IMR-90 (cell line): ENCODE measurements around the gene MT1G. TPM values are rescaled to one million over a fixed set of nuclear protein-coding genes. Genes with fewer than 3 reads are reported as not detected.

Source experiments
- ATAC-seq: fragments of 200-7000 bp; cut with Tn5 transposase; 2 replicates; pipeline ENCODE4 v1.9.1; 2020; ENCODE audit warnings: low read depth, mild to moderate bottlenecking, moderate library complexity
- BruUV-seq: library from RNA; stranded (reverse); fragments of 400-500 nt; replicated peaks from 2 replicates; lab custom pipeline; 2021; lab: Mats Ljungman, UMichigan
- CTCF ChIA-PET: fragments of 300-600 bp; formaldehyde crosslinking; extraction: SDS; loops from one replicate; lab custom pipeline; 2021; ENCODE audit warnings: antibody characterized with exemption; lab: Yijun Ruan, JAX
- POLR2A ChIA-PET: fragments of 300-600 bp; sonication (Branson Sonifier 250); formaldehyde crosslinking; loops from one replicate; lab custom pipeline; 2022; ENCODE audit warnings: antibody characterized with exemption; ENCODE audit not compliant: unreplicated experiment; lab: Charles Lee
- DNase-seq: peaks from one replicate; pipeline ENCODE4 v3.0.0; 2013
- H2AFZ ChIP-seq: replicated peaks from 2 replicates; pipeline ENCODE3; 2013; ENCODE audit warnings: low read length, mild to moderate bottlenecking; ENCODE audit not compliant: poor library complexity
- H2AK5ac ChIP-seq: 2 replicates; pipeline ENCODE4 v1.6.1; 2013; ENCODE audit warnings: low read depth, low read length, inconsistent platforms
- H2AK9ac ChIP-seq: replicated peaks from 2 replicates; pipeline ENCODE3; 2013; ENCODE audit warnings: mild to moderate bottlenecking, low read depth, low read length, moderate library complexity; ENCODE audit not compliant: poor library complexity
- H2BK120ac ChIP-seq: 2 replicates; pipeline ENCODE4 v1.6.1; 2013; ENCODE audit warnings: low read depth, low read length, inconsistent platforms
- H2BK15ac ChIP-seq: 3 replicates; pipeline ENCODE4 v1.6.1; 2013; ENCODE audit warnings: low read depth, low read length, inconsistent platforms
- H2BK20ac ChIP-seq: 2 replicates; pipeline ENCODE4 v1.6.1; 2013; ENCODE audit warnings: low read depth, mild to moderate bottlenecking, inconsistent platforms, low read length, moderate library complexity
- H2BK5ac ChIP-seq: 2 replicates; pipeline ENCODE4 v1.6.1; 2013; ENCODE audit warnings: mild to moderate bottlenecking, low read depth, low read length, inconsistent platforms; ENCODE audit not compliant: poor library complexity, severe bottlenecking
- H3K14ac ChIP-seq: replicated peaks from 2 replicates; pipeline ENCODE4 v1.6.1; 2013; ENCODE audit warnings: low read depth, low read length, inconsistent platforms
- H3K18ac ChIP-seq: 2 replicates; pipeline ENCODE4 v1.6.1; 2013; ENCODE audit warnings: low read depth, low read length, control low read depth
- H3K23ac ChIP-seq: 2 replicates; pipeline ENCODE4 v1.6.1; 2013; ENCODE audit warnings: low read depth, low read length, inconsistent platforms
- H3K27ac ChIP-seq: 2 replicates; pipeline ENCODE4 v1.5.1; 2013; ENCODE audit warnings: mild to moderate bottlenecking, control low read depth, low read length; ENCODE audit not compliant: insufficient read depth
- H3K27me3 ChIP-seq: 2 replicates; pipeline ENCODE4 v1.6.1; 2013; ENCODE audit warnings: low read length; ENCODE audit not compliant: control insufficient read depth, insufficient read depth
- H3K36me3 ChIP-seq: 2 replicates; pipeline ENCODE4 v1.6.1; 2013; ENCODE audit warnings: low read length, mixed read lengths; ENCODE audit not compliant: control insufficient read depth, insufficient read depth
- H3K4ac ChIP-seq: 2 replicates; pipeline ENCODE4 v1.6.1; 2013; ENCODE audit warnings: low read depth, low read length, inconsistent platforms
- H3K4me1 ChIP-seq: 2 replicates; pipeline ENCODE4 v1.6.1; 2013; ENCODE audit warnings: low read length, mixed read lengths; ENCODE audit not compliant: control insufficient read depth, insufficient read depth
- H3K4me2 ChIP-seq: 2 replicates; pipeline ENCODE4 v1.6.1; 2013; ENCODE audit warnings: low read depth, mild to moderate bottlenecking, control low read depth, low read length, moderate library complexity
- H3K4me3 ChIP-seq: 2 replicates; pipeline ENCODE4 v1.5.1; 2013; ENCODE audit warnings: low read depth, mild to moderate bottlenecking, control low read depth, low read length, moderate library complexity; ENCODE audit not compliant: insufficient read depth
- H3K56ac ChIP-seq: 2 replicates; pipeline ENCODE4 v1.6.1; 2013; ENCODE audit warnings: low read length, inconsistent platforms; ENCODE audit not compliant: insufficient read depth; ENCODE audit errors: extremely low read depth
- H3K79me1 ChIP-seq, 2 experiments: 2 replicates each; pipeline ENCODE4 v1.6.1; 2013; ENCODE audit warnings: low read length in 2 of 2, inconsistent platforms in 1 of 2, low read depth in 1 of 2
- H3K9ac ChIP-seq: 2 replicates; pipeline ENCODE4 v1.6.1; 2013; ENCODE audit warnings: low read depth, low read length, control low read depth
- H3K9me1 ChIP-seq: 2 replicates; pipeline ENCODE4 v1.6.1; 2013; ENCODE audit warnings: low read length, inconsistent platforms; ENCODE audit not compliant: insufficient read depth
- H3K9me3 ChIP-seq: 2 replicates; pipeline ENCODE4 v1.6.1; 2013; ENCODE audit warnings: low read length; ENCODE audit not compliant: control insufficient read depth, insufficient read depth
- H4K20me1 ChIP-seq: 2 replicates; pipeline ENCODE4 v1.6.1; 2013; ENCODE audit warnings: low read length, inconsistent platforms; ENCODE audit not compliant: insufficient read depth
- H4K5ac ChIP-seq: 2 replicates; pipeline ENCODE4 v1.6.1; 2013; ENCODE audit warnings: mild to moderate bottlenecking, low read depth, low read length, control low read depth
- H4K8ac ChIP-seq, 2 experiments: 2 replicates each; pipeline ENCODE4 v1.6.1; 2013; ENCODE audit warnings: low read depth in 2 of 2, low read length in 2 of 2, control low read depth in 1 of 2, inconsistent platforms in 1 of 2
- H4K91ac ChIP-seq: 2 replicates; pipeline ENCODE4 v1.6.1; 2013; ENCODE audit warnings: low read depth, low read length, inconsistent platforms; ENCODE audit not compliant: insufficient read depth
- BHLHE40 ChIP-seq: fragments of 150-350 bp; IDR thresholded peaks from 2 replicates; pipeline ENCODE4 v1.6.1; 2016; ENCODE audit warnings: mild to moderate bottlenecking, low read depth, low read length
- CHD1 ChIP-seq: IDR thresholded peaks from 2 replicates; pipeline ENCODE4 v1.6.1; 2012; ENCODE audit warnings: low read depth, low read length, improper control_type of control experiment
- CTCF ChIP-seq: conservative IDR thresholded peaks from 2 replicates; pipeline ENCODE4 v1.5.1; 2012; ENCODE audit warnings: mild to moderate bottlenecking, low read depth, low read length, improper control_type of control experiment
- FOS ChIP-seq: fragments of 150-350 bp; IDR thresholded peaks from 2 replicates; pipeline ENCODE4 v1.6.1; 2016; ENCODE audit warnings: low read depth, low read length
- NFE2L2 ChIP-seq: fragments of 150-350 bp; IDR thresholded peaks from 2 replicates; pipeline ENCODE4 v1.6.1; 2016; ENCODE audit warnings: low read depth, mild to moderate bottlenecking, low read length
- RAD21 ChIP-seq: IDR thresholded peaks from 2 replicates; pipeline ENCODE4 v1.6.1; 2012; ENCODE audit warnings: low read length, improper control_type of control experiment
- RCOR1 ChIP-seq: IDR thresholded peaks from 2 replicates; pipeline ENCODE4 v1.6.1; 2012; ENCODE audit warnings: mild to moderate bottlenecking, low read length, improper control_type of control experiment; ENCODE audit not compliant: insufficient replicate concordance
- SMC3 ChIP-seq: fragments of 150-350 bp; IDR thresholded peaks from 2 replicates; pipeline ENCODE4 v1.6.1; 2016; ENCODE audit warnings: low read depth, mild to moderate bottlenecking, antibody characterized with exemption, low read length, moderate library complexity
- WGBS, 2 experiments: methylation state at CpG; one replicate each; pipeline versions ENCODE4 v1.1.5 to v1.1.7; 2013; ENCODE audit warnings: missing lambda C conversion rate in 2 of 2; ENCODE audit not compliant: insufficient read length in 1 of 2; ENCODE audit errors: extremely low coverage in 2 of 2; 5-methylcytosine and 5-hydroxymethylcytosine counted together
- dilution Hi-C: fragments of 300-500 bp; cut with HindIII; formaldehyde crosslinking; loops from one replicate; pipeline ENCODE4 v1.14.3; 2018; ENCODE audit warnings: low sequenced_read_pairs; ENCODE audit not compliant: unreplicated experiment
- in situ Hi-C: fragments of 300-500 bp; cut with MboI; formaldehyde crosslinking; loops from 3 replicates; pipeline ENCODE4 v1.14.3; 2019; ENCODE audit warnings: low sequenced_read_pairs, inconsistent platforms, mixed read lengths
- intact Hi-C: fragments of 100-400 bp; cut with micrococcal nuclease; formaldehyde crosslinking; loops from 2 replicates; pipeline ENCODE4 v1.10.0; 2022
- polyA plus RNA-seq, 3 experiments: library from polyadenylated mRNA; depleted of rRNA; stranded (reverse); fragments of >200 nt; gene quantifications; 2 replicates each; pipeline ENCODE4 v1.2.3, GENCODE V29; 2012; ENCODE audit warnings: low replicate concordance in 1 of 3
- total RNA-seq: library from RNA; depleted of rRNA; stranded (reverse); fragments of >200 nt; gene quantifications from 2 replicates; pipeline ENCODE4 v1.2.3, GENCODE V29; 2012
- TF ChIP-seq, protein P1 (sequence below): fragments of 150-350 bp; IDR thresholded peaks from 2 replicates; pipeline ENCODE4 v1.6.1; 2016; ENCODE audit warnings: low read depth, mild to moderate bottlenecking, low read length, moderate library complexity, borderline replicate concordance

Gene MT1G
- total and polyA plus RNA-seq, 2 of the 4 experiments (the other 2 are of a cell fraction): 0.48 TPM; not detected in 1

- BruUV-seq: no TSS peak
- Histone ChIP-seq H2AFZ (no peak overlapping the region), H3K4me1 (peaks cover 17% of the 10 kb centered on the region), H3K9me3 (no peaks in the 10 kb centered on the region), H3K23ac (no peak overlapping the region), H2AK9ac (no peak overlapping the region), H2BK120ac (no peak overlapping the region), H2BK20ac (no peak overlapping the region), H3K4ac (no peak overlapping the region), H3K9me1 (peaks cover 4% of the 10 kb centered on the region; the same call in 1 of the 2 replicates), H2BK5ac (no peak overlapping the region), H3K36me3 (no peaks in the 10 kb centered on the region), H3K14ac (no peak overlapping the region), H2AK5ac (no peak overlapping the region; the same call in 1 of the 2 replicates), H3K9ac (no peak overlapping the region), H4K91ac (no peak overlapping the region), H3K27me3 (peaks cover 34% of the 10 kb centered on the region), H3K79me1 (peaks cover 3 to 13% of the 10 kb centered on the region in 2 experiments; a peak in 3 of 4 replicates), H3K4me3 (no peak overlapping the region), H3K18ac (no peak overlapping the region), H2BK15ac (no peak overlapping the region), H3K27ac (no peak overlapping the region), H4K20me1 (no peaks in the 10 kb centered on the region), H3K56ac (no peak overlapping the region), H4K8ac (no peak overlapping the region), H3K4me2 (no peak overlapping the region), H4K5ac (no peak overlapping the region)
- ChIA-PET POLR2A (no interaction called here), CTCF (interaction anchor here (1.3 kb wide), 1 partner anchor 29 kb away, joined by 4 read pairs; no protein-coding TSS in a partner anchor)
- ATAC-seq: no peak
- DNase-seq: no peak
- intact Hi-C loops: loop anchor here (5.0 kb wide), 1 partner anchor 53 kb away; the partner anchor contains the start of gene MT1X
- no peak for TF ChIP-seq SMC3
- TF ChIP-seq, protein P1, sequence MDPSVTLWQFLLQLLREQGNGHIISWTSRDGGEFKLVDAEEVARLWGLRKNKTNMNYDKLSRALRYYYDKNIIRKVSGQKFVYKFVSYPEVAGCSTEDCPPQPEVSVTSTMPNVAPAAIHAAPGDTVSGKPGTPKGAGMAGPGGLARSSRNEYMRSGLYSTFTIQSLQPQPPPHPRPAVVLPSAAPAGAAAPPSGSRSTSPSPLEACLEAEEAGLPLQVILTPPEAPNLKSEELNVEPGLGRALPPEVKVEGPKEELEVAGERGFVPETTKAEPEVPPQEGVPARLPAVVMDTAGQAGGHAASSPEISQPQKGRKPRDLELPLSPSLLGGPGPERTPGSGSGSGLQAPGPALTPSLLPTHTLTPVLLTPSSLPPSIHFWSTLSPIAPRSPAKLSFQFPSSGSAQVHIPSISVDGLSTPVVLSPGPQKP: no peak
- TF ChIP-seq CTCF: no peak
- TF ChIP-seq FOS: no peak
- no peak for TF ChIP-seq NFE2L2
- no peak for TF ChIP-seq BHLHE40
- no peak for TF ChIP-seq RAD21
- TF ChIP-seq RCOR1: no peak
- no peak for TF ChIP-seq CHD1
- in situ Hi-C loops: no loop called here
- WGBS, 2 experiments: 94% methylated on average over 2 of the region's 3 CpGs; no CpG with 5 or more reads in 1 of the 2 experiments
- dilution Hi-C loops: no loop called here
Observed at GRCh38 chr16:56629531-56629930, 38.3 kb downstream of the MT1G start.
